RKO (cell line): ENCODE results near the gene CLCNKA.
"Not testable (repeated sequence)": the region's sequence is repeated elsewhere in the genome, so short reads cannot be mapped to it uniquely, and the experiment has no call there.

Experiments
- DNase-seq: peaks from one replicate; pipeline ENCODE4 v3.0.0-alpha.2; 2016; ENCODE audit warnings: low spot score

Gene CLCNKA

GRCh38 chr1:15997637-15998280 lies 24.1 kb upstream of the CLCNKA start:
- no peak for DNase-seq

GRCh38 chr1:15998929-15999328 lies 22.9 kb upstream of the CLCNKA start:
- no peak for DNase-seq

- not testable (repeated sequence) for DNase-seq
Observed at GRCh38 chr1:16001274-16001673, 20.6 kb upstream of the CLCNKA start.

- DNase-seq = no peak
Observed at GRCh38 chr1:16005597-16005996, 16.2 kb upstream of the CLCNKA start.

- DNase-seq = no peak
Observed at GRCh38 chr1:16006010-16006409, 15.8 kb upstream of the CLCNKA start.

- no peak for DNase-seq
Observed at GRCh38 chr1:16006552-16007485, 15.0 kb upstream of the CLCNKA start.

- no peak for DNase-seq
Observed at GRCh38 chr1:16007671-16008341, 14.0 kb upstream of the CLCNKA start.

GRCh38 chr1:16009030-16009460 lies 12.8 kb upstream of the CLCNKA start:
- DNase-seq = peak; percentile 63

GRCh38 chr1:16009678-16010077 lies 12.2 kb upstream of the CLCNKA start:
- no peak for DNase-seq

GRCh38 chr1:16010837-16011236 lies 11.0 kb upstream of the CLCNKA start:
- DNase-seq = no peak

GRCh38 chr1:16011936-16012589 lies 9.8 kb upstream of the CLCNKA start:
- DNase-seq = no peak

- DNase-seq = no peak
Observed at GRCh38 chr1:16012590-16013219, 9.1 kb upstream of the CLCNKA start.

- no peak for DNase-seq
Observed at GRCh38 chr1:16013220-16013907, 8.5 kb upstream of the CLCNKA start.

GRCh38 chr1:16013908-16014258 lies 8.0 kb upstream of the CLCNKA start:
- DNase-seq = no peak

- no peak for DNase-seq
Observed at GRCh38 chr1:16014509-16015482, 7.0 kb upstream of the CLCNKA start.

GRCh38 chr1:16015491-16015890 lies 6.3 kb upstream of the CLCNKA start:
- DNase-seq = no peak

- no peak for DNase-seq
Observed at GRCh38 chr1:16015960-16016901, 5.6 kb upstream of the CLCNKA start.

GRCh38 chr1:16017076-16017460 lies 4.8 kb upstream of the CLCNKA start:
- DNase-seq = no peak
